Measurements from ENCODE around the gene HDAC9. TPM values are rescaled to one million over a fixed set of nuclear protein-coding genes. Genes with fewer than 3 reads are reported as not detected.

HDAC9 gene
- total RNA-seq, 1 experiment from 2014 or later: 4.3 TPM

DNA sequence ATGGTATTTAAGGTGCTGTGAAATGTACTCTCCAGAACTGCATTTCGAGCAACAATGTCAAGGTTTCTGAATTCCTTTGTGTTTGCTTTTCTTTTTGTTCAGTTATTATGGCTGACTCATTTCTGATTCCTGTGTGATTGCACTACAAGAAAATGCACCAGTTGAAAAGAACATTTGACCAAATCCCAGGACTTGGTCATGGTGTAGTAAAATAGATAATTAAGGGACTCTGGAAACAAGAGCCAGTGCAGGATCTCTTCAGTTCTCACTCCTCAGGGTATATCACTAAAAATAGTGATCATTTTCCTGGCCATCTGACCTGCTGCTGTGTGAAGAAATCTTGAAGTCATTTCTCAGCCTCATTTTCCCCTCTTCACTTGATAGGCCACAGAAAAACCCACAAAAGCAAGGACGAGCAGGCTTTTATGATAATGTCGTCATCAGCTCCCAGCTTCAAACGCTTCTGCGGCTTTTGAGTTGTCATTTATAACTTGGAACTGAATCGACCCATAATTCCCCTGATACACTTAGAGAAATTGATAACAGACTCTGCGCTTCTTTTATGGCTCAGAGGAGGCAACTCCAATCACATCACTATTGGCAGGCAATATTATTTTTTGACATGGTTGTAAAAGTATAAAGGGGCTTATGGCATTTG lies 274.7 kb downstream of the HDAC9 start:
- no TSS peak for BruUV-seq (replicated peaks)
- Histone ChIP-seq H3K36me3 (ENCODE audit: control insufficient read depth in 1 of 2, insufficient read depth in 2 of 2, low read length in 2 of 2) (no peaks in the 10 kb centered on the region), H4K20me1 (ENCODE audit: insufficient read depth) (no peaks in the 10 kb centered on the region), H3K79me2 (ENCODE audit: insufficient read depth, low read length) (no peaks in the 10 kb centered on the region), H3K4me3 (replicated peaks in 1 of 2; ENCODE audit: low read depth in 1 of 2, low read length in 2 of 2) (no peak overlapping the region), H3K9ac (ENCODE audit: low read length) (no peak overlapping the region), H3K27ac (ENCODE audit: low read depth, low read length) (no peak overlapping the region), H3K4me2 (ENCODE audit: low read length) (no peak overlapping the region), H3K9me3 (ENCODE audit: control insufficient read depth in 1 of 2, insufficient read depth in 1 of 2, low read depth in 1 of 2, low read length in 2 of 2) (no peaks in the 10 kb centered on the region), H3K4me1 (ENCODE audit: control insufficient read depth in 1 of 2, insufficient read depth in 2 of 2, low read length in 2 of 2) (no peaks in the 10 kb centered on the region), H3K9me2 (ENCODE audit: insufficient read depth) (no peaks in the 10 kb centered on the region), H3K27me3 (ENCODE audit: insufficient read depth, low read length) (no peaks in the 10 kb centered on the region), H2AFZ (ENCODE audit: low read depth, low read length, poor library complexity, severe bottlenecking) (no peak overlapping the region)
- RAD21 ChIA-PET (ENCODE audit: low non-redundant PET in 1 of 2, low total read pairs in 2 of 2, uncharacterized antibody in 2 of 2, unreplicated experiment in 2 of 2): interaction anchor here in 1 of 2 experiments (0.7 kb wide), 1 partner anchor 22 kb away, joined by 3 read pairs; no protein-coding TSS in a partner anchor
- ATAC-seq (no peak), DNase-seq (ENCODE audit: low read depth, low spot score) (no peak)
- POLR2A ChIA-PET: no interaction called here
- CTCF ChIA-PET: no interaction called here
- TF ChIP-seq, protein P1, sequence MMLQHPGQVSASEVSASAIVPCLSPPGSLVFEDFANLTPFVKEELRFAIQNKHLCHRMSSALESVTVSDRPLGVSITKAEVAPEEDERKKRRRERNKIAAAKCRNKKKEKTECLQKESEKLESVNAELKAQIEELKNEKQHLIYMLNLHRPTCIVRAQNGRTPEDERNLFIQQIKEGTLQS (IDR thresholded peaks at IDR 0.05): no peak
- TF ChIP-seq SIN3A (IDR thresholded peaks at IDR 0.05; ENCODE audit: low read depth) (no peak), EGR1 (IDR thresholded peaks at IDR 0.05; ENCODE audit: low read depth) (no peak), FOSL1 (IDR thresholded peaks at IDR 0.05; ENCODE audit: low read depth) (no peak), JUND (IDR thresholded peaks at IDR 0.05) (no peak), ZFX (IDR thresholded peaks at IDR 0.05) (no peak), ELF1 (IDR thresholded peaks at IDR 0.05; ENCODE audit: borderline replicate concordance, low read depth) (no peak), POLR2AphosphoS5 (IDR thresholded peaks at IDR 0.05; ENCODE audit: low read depth, low read length) (no peak)
- TF ChIP-seq, protein P2, sequence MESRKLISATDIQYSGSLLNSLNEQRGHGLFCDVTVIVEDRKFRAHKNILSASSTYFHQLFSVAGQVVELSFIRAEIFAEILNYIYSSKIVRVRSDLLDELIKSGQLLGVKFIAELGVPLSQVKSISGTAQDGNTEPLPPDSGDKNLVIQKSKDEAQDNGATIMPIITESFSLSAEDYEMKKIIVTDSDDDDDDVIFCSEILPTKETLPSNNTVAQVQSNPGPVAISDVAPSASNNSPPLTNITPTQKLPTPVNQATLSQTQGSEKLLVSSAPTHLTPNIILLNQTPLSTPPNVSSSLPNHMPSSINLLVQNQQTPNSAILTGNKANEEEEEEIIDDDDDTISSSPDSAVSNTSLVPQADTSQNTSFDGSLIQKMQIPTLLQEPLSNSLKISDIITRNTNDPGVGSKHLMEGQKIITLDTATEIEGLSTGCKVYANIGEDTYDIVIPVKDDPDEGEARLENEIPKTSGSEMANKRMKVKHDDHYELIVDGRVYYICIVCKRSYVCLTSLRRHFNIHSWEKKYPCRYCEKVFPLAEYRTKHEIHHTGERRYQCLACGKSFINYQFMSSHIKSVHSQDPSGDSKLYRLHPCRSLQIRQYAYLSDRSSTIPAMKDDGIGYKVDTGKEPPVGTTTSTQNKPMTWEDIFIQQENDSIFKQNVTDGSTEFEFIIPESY (IDR thresholded peaks at IDR 0.05; ENCODE audit: extremely low read depth, insufficient replicate concordance, low read length): no peak
- TF ChIP-seq, protein P3, sequence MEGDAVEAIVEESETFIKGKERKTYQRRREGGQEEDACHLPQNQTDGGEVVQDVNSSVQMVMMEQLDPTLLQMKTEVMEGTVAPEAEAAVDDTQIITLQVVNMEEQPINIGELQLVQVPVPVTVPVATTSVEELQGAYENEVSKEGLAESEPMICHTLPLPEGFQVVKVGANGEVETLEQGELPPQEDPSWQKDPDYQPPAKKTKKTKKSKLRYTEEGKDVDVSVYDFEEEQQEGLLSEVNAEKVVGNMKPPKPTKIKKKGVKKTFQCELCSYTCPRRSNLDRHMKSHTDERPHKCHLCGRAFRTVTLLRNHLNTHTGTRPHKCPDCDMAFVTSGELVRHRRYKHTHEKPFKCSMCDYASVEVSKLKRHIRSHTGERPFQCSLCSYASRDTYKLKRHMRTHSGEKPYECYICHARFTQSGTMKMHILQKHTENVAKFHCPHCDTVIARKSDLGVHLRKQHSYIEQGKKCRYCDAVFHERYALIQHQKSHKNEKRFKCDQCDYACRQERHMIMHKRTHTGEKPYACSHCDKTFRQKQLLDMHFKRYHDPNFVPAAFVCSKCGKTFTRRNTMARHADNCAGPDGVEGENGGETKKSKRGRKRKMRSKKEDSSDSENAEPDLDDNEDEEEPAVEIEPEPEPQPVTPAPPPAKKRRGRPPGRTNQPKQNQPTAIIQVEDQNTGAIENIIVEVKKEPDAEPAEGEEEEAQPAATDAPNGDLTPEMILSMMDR (IDR thresholded peaks at IDR 0.05 in 2 of 3, conservative IDR thresholded peaks at IDR 0.05 in 1 of 3; ENCODE audit: borderline replicate concordance in 1 of 3, insufficient read depth in 1 of 3, low read depth in 2 of 3, low read length in 2 of 3): no peak
- TF ChIP-seq, protein P4, sequence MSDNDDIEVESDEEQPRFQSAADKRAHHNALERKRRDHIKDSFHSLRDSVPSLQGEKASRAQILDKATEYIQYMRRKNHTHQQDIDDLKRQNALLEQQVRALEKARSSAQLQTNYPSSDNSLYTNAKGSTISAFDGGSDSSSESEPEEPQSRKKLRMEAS (IDR thresholded peaks at IDR 0.05): no peak
- TF ChIP-seq, protein P5, sequence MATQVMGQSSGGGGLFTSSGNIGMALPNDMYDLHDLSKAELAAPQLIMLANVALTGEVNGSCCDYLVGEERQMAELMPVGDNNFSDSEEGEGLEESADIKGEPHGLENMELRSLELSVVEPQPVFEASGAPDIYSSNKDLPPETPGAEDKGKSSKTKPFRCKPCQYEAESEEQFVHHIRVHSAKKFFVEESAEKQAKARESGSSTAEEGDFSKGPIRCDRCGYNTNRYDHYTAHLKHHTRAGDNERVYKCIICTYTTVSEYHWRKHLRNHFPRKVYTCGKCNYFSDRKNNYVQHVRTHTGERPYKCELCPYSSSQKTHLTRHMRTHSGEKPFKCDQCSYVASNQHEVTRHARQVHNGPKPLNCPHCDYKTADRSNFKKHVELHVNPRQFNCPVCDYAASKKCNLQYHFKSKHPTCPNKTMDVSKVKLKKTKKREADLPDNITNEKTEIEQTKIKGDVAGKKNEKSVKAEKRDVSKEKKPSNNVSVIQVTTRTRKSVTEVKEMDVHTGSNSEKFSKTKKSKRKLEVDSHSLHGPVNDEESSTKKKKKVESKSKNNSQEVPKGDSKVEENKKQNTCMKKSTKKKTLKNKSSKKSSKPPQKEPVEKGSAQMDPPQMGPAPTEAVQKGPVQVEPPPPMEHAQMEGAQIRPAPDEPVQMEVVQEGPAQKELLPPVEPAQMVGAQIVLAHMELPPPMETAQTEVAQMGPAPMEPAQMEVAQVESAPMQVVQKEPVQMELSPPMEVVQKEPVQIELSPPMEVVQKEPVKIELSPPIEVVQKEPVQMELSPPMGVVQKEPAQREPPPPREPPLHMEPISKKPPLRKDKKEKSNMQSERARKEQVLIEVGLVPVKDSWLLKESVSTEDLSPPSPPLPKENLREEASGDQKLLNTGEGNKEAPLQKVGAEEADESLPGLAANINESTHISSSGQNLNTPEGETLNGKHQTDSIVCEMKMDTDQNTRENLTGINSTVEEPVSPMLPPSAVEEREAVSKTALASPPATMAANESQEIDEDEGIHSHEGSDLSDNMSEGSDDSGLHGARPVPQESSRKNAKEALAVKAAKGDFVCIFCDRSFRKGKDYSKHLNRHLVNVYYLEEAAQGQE (IDR thresholded peaks at IDR 0.05; ENCODE audit: low read depth): no peak
- intact Hi-C loops (cut with micrococcal nuclease): no loop called here
